NCI-H187 treated with DMSO at 0.1 percent for 48 hours (cell line): ENCODE results near the gene APOL3.
"Not testable (repeated sequence)": the region's sequence is repeated elsewhere in the genome, so short reads cannot be mapped to it uniquely, and the experiment has no call there.

Experiments used
- DNase-seq: peaks from one replicate; lab custom pipeline; 2025; lab: John Stamatoyannopoulos, UW

APOL3 gene

DNA sequence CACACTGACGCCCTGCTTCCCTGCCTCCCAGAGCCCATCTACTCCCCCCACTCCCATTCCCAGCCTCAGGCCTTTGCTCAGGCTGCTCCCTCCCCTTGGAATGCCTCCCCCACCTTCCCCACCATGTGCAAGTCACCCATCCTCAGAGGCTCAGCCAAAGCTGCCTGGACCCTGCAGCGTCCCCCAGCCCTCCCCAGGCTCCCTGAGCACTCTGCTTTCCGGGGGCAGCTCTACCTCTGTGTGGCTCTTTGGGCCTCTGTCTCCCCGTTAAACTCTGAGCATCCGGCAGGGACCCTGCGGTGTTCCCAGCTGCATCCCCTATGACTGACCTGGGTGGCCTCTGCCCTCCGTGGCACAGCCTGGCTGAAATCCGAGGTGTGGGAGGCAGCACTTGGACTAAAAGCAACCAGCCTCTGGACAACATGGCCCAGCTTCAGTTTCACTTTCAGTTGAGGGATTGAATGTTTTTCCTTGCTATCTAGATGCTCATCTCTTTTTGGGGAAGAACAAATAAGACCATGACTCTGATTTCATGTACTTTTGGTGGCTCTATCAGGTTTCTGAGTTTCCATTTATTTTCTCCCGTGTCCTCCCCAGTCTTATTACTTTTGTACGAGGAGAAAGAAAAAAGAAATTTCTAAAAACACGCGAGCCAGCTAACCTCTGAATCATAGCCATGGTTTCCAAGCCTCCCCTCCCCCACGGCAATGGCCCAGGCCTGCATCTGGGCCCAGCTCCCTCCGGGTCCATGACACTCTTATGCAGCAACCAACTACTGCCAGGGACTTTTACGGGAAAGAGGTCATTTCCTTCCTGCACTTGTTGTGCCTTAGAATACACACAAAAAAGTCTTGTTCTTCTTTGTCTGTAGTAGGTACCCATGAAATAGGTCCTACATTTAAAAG is 3.8 kb downstream of the APOL3 start:
- DNase-seq: no peak

DNA sequence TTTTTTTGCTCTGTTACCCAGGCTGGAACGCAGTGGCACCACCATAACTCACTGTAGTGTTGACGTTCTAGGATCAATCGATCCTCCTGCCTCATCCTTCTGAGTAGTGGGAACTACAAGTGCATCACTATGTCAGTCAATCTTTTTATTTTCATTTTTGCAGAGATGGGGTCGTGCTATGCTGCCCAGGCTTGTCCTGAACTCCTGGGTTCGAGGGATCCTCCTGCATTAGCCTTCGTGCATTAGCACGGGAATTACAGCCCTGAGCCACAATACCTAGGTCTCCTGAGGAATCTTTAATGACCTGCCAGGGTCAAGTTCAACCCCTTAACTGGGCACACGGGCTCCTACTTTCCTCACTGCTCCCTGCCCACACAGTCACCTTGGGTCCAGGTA is 4.4 kb downstream of the APOL3 start:
- DNase-seq: no peak

DNA sequence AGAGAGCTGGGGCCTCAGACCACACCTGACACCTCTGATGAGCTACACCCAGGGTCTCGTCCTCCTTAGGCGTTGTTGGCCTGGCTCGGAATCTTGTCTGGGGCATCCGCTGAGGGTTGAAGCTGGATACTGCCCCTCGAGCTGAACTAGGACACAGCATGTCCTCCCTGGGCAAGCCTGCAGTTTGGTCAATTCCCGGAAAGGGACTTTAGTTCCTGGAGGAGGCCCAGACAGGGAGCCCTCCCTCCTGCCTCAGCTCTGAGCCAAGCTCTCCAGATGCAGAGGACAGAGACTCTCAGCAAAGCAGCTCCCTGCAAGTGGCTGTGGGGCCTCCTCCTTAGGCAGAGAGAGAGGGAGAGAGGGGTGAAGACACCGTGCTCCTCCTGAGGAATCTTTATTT is 4.9 kb downstream of the APOL3 start:
- no peak for DNase-seq

DNA sequence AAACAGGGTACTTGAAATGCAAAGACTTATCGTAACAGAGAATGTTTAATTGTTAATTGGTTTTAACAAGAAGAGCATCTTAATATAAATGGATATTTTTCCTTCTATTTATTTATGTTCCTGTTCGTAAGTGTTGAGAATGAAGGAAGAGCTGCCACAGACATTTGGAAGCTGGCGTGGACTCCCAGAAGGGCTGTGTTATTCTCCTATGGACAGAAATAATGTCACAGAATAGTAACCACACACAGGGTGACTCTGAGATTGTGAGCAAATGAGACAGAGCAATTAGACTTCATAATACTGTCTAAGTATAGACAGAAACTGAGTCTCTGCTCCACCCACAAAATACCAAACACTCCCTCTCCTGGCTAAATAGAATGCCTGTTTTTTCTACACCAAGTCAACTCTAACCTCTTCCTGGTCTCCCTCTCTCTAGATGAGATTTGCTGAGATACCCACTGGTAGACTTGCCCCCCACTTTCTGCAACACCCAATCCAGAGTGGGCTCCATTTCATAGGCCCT is 6.1 kb downstream of the APOL3 start:
- no peak for DNase-seq

DNA sequence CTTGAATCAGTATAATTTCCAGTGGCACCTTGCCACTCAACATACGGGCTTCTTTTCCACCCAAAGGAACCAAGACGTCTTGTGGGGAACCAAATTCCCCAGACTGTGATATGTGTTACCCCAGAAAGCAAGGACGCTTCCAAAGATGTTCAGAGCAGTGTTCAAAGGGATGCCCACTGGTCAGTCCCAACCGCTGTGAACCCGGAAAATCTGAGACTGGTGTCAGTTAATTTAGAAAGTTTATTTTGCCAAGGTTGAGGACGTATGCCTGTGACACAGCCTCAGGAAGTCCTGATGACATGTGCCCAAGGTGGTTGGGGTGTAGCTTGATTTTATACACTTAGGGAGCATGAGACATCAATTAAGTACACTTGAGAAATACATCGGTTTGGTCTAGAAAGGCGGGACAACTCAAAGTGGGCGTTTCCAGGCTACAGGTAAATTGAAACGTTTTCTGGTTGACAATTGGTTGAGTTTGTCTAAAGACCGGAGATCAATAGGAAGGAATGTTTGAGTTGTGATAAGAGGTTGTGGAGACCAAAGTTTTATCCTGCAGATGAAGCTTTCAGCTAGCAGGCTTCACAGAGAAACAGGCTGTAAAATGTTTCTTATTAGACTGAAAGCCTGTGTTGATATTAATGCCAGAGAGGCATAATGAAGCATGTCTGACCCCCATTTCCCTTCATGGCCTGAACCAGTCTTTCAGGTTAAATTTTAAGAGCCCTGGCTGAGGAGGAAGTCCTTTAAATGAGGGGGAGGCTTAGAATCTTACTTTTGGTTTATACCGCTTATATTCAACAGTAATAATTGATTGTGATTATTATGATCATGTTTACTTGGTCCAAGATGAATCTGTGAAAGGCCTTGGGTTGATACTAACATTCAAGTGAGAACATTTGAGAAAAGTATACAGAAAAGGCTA is 6.8 kb downstream of the APOL3 start:
- DNase-seq: no peak

DNA sequence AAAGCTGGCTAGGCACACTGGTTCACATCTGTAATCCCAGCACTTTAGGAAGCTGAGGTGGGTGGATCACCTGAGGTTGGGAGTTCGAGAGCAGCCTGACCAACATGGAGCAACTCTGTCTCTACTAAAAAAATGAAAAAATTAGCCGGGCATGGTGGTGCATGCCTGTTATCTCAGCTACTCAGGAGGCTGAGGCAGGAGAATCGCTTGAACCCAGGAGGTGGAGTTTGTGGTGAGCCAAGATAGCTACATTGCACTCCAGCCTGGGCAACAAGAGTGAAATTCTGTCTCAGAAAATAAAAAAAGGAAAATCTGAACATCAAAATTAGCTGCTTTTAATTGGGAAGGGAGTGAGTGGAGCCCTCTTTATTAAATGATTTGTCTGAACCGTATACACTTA is 7.7 kb downstream of the APOL3 start:
- not testable (repeated sequence) for DNase-seq

DNA sequence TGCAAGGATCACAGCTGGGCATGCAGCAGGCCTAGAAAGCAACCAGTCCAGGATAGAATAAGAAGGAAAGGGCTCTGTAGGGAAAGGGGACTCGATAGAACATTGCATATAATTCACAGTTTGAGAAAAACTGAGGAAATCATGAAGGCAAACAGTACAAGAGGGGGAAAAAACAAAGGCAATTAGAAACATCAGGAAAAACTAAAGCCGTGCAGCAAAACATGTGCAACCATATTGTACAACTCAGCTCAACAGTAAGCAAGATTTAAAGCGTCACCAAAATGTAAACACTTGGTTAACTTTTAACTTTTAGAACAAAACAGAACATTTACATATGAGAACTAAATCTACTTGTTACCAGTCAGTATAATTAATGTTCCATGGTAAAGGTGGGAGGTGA is 8.5 kb downstream of the APOL3 start:
- DNase-seq: no peak

DNA sequence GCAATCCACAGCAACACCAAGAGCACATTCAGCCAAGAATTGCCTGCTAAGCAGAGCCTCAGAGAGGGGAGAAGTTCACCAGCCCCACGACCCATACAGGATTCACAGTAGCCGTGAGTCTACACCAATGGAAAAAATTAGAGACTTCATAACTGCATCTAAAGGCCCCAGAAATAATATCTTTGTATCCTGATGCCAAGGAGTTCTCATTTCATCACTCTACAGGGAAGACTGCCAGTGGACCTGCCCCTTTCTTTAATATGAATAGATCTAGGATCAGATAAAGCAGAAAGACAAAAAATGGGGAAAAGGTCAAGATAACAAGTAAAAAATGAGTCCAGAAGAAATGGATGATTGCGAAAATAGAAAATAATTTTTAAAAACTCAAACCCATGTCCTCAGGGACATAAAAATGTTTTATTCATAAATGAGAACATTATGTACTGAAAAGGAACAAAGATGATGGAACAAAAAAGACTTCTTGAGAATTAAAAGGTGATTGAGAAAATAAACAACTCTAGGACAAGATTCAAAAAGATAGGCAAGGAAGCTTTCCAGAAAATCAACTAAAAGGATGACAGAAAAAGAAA is 9.5 kb downstream of the APOL3 start:
- DNase-seq: no peak

DNA sequence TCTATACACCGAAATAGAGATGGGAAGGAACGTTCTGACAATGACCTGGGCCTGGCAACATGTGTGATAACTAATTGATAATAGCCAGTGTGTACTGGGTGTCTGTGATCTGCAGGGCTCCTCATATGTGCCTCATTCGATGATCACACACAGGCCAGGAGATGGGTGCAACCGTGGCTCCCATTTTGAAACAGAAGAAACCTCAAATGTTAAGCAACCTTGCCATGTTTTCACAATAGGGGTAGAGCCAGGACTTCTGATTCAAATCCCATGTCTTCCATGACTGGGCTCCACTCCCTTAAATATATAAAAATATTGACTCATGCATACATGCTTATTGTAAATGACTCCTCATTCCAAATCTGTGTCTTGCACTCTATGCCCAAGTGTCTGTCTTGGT is 11.1 kb downstream of the APOL3 start:
- no peak for DNase-seq

DNA sequence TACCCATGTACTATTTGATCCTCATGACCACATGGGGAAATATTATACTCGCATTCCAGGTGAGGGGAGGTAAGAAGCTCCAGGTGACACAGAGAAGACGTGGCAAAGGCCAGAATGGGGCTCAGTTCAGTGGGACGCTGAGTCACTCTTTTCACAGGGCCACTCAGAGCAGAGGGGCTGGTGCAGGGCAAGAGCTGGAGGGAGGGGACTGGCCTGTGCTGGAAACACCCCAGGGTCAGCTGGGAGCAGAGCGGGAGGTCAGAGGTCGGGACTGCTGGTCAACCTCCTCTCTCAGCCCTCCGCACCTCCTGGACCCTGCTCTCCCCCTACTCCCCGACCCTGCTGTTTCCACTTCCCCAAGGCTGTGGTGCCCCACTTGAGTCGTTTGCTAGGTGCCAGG is 12.1 kb downstream of the APOL3 start:
- no peak for DNase-seq

DNA sequence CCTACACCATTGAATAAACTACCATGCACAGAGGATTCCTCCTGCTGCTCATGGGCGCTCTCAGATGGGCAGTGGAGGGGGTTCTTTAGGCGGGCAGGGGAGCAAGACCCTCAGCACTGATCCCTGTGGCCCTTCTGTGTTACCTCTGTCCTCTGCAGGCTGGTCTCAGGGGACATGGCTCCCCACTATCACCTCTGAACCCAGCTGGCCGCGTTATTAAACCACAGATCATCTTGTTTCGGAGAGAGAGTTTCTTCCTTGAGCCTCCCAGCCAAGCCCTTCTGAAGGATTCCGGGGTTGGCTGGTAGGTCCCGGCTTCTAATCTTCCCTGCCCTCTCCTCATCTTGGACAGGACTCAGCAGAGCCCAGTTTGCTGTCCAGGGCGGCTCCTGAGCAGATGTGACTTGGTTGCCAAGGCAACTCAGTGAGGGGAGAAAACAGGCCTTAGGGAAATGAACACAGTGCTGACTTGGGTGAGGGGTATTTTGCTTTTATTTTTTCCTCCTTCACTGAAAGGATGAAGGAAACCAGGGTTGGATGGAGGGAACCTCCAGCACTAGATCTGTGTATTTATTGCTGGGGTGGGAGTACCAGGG is 13.3 kb downstream of the APOL3 start:
- no peak for DNase-seq

DNA sequence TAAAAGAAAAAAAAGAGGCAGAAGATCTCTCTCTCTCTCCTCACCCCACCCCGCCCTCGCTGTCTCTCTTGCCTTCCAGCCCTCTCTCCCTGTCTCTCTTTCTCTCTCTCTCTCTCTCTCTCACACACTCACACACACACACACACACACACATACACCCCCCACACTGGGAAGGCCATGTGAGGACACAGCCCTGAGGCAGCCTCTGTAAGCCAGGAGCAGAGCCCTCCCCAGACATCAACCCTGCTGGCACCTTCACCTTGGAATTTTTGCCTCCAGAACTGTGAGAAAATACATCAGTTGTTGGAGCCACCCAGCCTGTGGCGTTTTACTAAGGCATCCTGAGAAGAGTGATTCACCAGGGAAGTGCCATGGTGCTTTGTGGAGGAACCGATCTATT is 14.7 kb downstream of the APOL3 start:
- DNase-seq: no peak

DNA sequence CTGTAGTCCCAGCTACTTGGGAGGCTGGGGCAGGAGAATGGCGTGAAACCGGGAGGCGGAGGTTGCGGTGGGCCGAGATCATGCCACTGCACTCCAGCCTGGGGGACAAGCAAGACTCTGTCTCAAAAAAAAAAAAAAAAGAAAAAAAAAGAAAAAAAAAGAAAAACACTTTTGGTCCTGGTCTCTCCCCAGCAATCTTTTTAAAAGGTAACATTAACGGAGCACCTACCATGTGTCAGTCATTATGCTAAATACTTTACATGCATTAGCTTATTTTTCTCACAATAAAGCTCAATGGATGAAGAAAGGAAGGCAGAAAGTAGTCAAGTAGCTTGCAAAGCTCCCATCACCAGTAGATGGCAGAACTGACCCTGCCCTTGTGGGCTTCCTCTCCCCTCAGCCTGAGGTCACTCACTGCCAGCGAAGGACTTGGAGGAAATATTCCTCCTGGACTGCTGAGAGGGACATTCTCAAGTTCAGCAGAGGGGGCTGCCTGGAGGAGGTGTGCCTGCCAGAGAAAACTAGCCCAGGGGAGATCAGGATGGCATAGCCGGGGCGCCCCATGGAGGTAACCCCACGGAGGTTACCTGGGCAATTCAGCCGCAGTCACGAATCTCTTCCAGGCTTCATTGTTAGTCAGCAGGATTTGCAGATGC is 15.5 kb downstream of the APOL3 start:
- DNase-seq: no peak

DNA sequence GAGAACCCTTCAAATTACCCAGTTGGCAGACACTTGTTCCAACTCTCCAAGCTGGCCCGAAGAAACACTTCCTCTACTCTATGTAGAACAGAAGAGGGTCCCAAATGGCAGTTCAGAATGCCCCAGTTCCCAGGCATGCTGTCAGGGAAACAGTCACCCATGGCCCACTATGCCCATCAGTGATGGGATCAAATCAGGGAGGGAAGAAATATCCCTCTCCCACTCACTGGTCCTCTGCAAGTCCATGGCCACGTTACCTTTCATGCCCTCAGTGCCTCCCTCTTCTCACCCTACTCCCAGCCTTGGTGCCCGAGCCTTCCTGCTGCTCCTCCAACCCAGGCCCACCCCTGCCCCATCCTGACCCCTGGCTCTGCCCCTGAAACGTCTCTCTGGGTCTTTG is 16.6 kb downstream of the APOL3 start:
- no peak for DNase-seq

DNA sequence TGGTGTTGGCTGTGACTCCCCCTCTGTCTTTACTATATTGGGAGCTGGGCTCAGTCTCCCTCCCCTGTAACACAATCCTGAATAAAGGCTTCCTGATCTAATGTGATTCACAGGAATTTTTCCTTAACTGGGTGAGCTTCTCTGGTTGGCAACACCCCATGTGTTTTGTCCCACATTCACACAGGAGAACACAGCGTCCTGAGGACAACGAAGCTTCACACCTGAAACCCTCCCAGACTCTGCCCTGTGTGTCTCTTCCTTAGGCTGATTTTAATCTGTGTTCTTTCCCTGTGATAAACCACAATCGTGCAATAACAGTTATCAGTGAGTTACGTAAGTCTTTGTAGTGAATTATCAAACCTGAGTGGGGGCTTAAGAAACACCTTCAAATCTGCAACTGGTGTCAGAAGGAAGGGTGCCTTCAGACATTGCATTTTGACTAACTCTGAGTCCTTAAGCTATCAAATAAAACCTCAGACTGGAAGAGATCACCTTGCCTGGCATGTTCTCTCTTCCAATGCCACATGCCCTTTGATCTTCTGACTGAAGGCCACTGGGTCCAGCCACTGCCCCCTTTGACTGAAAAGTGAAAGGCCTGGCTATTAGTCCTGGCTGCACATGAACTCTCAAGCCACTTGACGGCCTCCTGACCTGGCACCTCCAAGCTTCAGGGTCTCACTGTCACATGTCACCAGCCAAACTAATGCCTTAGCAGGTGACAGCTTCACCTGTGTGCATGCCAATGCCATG is 17.3 kb downstream of the APOL3 start:
- DNase-seq: no peak

DNA sequence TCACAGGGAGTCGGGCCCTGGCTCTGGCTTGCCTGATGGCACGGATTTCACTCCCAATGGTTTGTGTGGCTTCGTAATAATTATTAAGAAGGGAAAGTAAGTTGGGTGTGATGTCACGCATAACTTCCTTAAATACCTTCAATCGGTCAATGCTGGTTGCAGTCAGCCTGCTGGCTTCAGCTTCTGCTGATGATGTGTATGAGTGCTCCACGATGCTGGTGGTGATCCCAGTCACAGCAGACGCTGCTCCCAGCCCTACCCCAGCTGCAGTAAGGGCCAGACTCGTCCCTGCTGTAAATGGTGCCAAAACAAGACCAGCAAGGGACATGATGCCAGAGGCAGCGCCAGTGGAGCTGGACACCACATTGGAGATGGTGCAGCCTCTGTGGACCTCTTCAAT is 19.1 kb downstream of the APOL3 start:
- no peak for DNase-seq

DNA sequence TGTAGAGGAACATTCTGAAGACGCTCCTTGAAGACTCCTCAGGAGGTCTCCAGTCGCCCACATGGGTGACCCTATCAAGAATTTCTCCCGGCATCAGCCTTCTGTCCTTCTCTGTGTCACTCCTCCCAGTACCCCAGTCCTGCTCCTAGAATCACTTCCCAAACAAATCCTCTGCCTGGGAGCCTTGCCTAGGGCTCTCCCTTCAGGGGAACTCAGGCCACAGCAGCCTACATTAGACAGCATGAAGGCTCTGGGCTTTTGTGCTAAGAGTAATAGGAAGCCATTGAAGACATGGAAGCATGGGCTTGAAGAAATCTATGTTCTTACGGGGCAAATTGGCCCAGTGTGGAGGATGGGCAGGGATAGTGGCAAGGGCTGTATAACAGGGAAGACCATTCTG is 21.8 kb downstream of the APOL3 start:
- not testable (repeated sequence) for DNase-seq

DNA sequence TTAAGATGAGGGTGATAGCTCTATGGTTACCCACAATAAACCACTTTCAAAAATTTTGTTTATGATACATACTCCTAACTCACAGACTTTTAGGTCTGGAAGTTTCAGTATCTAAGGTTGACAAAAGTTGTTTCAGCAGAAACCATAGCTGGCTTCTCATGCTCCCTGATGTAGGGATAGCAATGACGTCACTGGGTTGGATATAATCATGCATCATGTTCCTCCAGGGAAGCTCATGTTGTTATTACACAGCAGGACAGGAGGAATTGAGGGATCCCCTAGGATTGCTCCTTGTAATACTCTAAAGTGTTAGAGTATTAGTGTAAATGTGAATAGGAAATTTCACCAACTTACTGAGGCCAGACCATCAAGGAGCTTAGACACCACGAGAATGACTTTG is 23.6 kb downstream of the APOL3 start:
- no peak for DNase-seq

DNA sequence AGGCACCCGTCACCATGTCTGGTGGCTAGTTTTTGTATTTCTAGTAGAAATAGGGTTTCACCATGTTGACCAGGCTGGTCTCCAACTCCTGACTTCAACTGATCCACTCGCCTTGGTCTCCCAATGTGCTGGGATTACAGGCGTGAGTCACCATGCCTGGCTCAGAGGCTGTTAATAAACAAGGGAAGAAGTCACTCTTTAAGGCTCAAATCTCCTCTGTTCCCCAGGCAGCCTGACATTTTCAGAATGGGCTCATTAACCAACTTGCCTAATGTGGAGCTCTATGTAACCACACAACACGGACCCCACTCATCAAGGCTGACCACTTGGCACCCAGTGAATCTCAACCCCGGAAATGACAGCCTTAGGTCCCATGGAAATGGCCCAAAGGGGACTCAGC is 24.1 kb downstream of the APOL3 start:
- DNase-seq: no peak

DNA sequence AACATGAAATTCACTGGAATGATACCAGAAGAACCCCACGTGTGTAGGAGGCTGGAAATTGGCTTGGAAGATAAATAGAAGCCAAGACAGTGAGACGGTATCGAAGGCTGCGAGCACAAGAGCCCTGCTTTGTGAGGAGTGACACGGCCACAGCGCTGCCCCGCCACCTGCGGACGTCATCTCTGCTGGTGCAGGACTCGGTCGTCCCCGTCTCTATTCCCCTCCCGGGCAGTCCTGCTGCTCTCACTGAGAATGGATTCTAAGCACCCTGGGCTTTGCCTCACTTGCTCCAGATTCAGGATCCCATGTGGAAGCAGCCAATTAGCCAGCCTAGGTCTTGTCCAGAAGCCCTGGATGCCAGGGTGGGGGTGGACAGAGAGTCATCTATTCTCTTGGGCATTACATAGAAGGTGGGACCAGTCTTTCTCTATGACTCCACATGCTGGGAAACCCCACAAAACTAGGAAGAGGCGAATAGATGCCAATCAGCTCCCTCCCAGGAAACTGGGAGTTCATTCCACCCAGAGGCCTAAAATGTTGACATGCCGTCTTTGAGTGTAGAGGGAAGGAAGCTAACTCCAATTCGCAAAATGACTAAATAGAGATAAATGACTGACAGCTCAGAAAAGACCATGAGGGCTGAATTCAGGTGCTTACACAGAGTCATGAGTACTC is 25.1 kb downstream of the APOL3 start:
- DNase-seq: no peak
